IMR-90 (cell line): ENCODE measurements around the gene SOX5. TPM values are rescaled to one million over a fixed set of nuclear protein-coding genes. Genes with fewer than 3 reads are reported as not detected.

Experiments
- ATAC-seq: fragments of 200-7000 bp; cut with Tn5 transposase; 2 replicates; pipeline ENCODE4 v1.9.1; 2020; ENCODE audit warnings: low read depth, mild to moderate bottlenecking, moderate library complexity
- BruUV-seq: library from RNA; stranded (reverse); fragments of 400-500 nt; replicated peaks from 2 replicates; lab custom pipeline; 2021; lab: Mats Ljungman, UMichigan
- CTCF ChIA-PET: fragments of 300-600 bp; formaldehyde crosslinking; extraction: SDS; loops from one replicate; lab custom pipeline; 2021; ENCODE audit warnings: antibody characterized with exemption; lab: Yijun Ruan, JAX
- POLR2A ChIA-PET: fragments of 300-600 bp; sonication (Branson Sonifier 250); formaldehyde crosslinking; loops from one replicate; lab custom pipeline; 2022; ENCODE audit warnings: antibody characterized with exemption; ENCODE audit not compliant: unreplicated experiment; lab: Charles Lee
- DNase-seq: peaks from one replicate; pipeline ENCODE4 v3.0.0; 2013
- H2AFZ ChIP-seq: replicated peaks from 2 replicates; pipeline ENCODE3; 2013; ENCODE audit warnings: low read length, mild to moderate bottlenecking; ENCODE audit not compliant: poor library complexity
- H2AK5ac ChIP-seq: 2 replicates; pipeline ENCODE4 v1.6.1; 2013; ENCODE audit warnings: low read depth, low read length, inconsistent platforms
- H2AK9ac ChIP-seq: replicated peaks from 2 replicates; pipeline ENCODE3; 2013; ENCODE audit warnings: mild to moderate bottlenecking, low read depth, low read length, moderate library complexity; ENCODE audit not compliant: poor library complexity
- H2BK120ac ChIP-seq: 2 replicates; pipeline ENCODE4 v1.6.1; 2013; ENCODE audit warnings: low read depth, low read length, inconsistent platforms
- H2BK15ac ChIP-seq: 3 replicates; pipeline ENCODE4 v1.6.1; 2013; ENCODE audit warnings: low read depth, low read length, inconsistent platforms
- H2BK20ac ChIP-seq: 2 replicates; pipeline ENCODE4 v1.6.1; 2013; ENCODE audit warnings: low read depth, mild to moderate bottlenecking, inconsistent platforms, low read length, moderate library complexity
- H2BK5ac ChIP-seq: 2 replicates; pipeline ENCODE4 v1.6.1; 2013; ENCODE audit warnings: mild to moderate bottlenecking, low read depth, low read length, inconsistent platforms; ENCODE audit not compliant: poor library complexity, severe bottlenecking
- H3K14ac ChIP-seq: replicated peaks from 2 replicates; pipeline ENCODE4 v1.6.1; 2013; ENCODE audit warnings: low read depth, low read length, inconsistent platforms
- H3K18ac ChIP-seq: 2 replicates; pipeline ENCODE4 v1.6.1; 2013; ENCODE audit warnings: low read depth, low read length, control low read depth
- H3K23ac ChIP-seq: 2 replicates; pipeline ENCODE4 v1.6.1; 2013; ENCODE audit warnings: low read depth, low read length, inconsistent platforms
- H3K27ac ChIP-seq: 2 replicates; pipeline ENCODE4 v1.5.1; 2013; ENCODE audit warnings: mild to moderate bottlenecking, control low read depth, low read length; ENCODE audit not compliant: insufficient read depth
- H3K27me3 ChIP-seq: 2 replicates; pipeline ENCODE4 v1.6.1; 2013; ENCODE audit warnings: low read length; ENCODE audit not compliant: control insufficient read depth, insufficient read depth
- H3K36me3 ChIP-seq: 2 replicates; pipeline ENCODE4 v1.6.1; 2013; ENCODE audit warnings: low read length, mixed read lengths; ENCODE audit not compliant: control insufficient read depth, insufficient read depth
- H3K4ac ChIP-seq: 2 replicates; pipeline ENCODE4 v1.6.1; 2013; ENCODE audit warnings: low read depth, low read length, inconsistent platforms
- H3K4me1 ChIP-seq: 2 replicates; pipeline ENCODE4 v1.6.1; 2013; ENCODE audit warnings: low read length, mixed read lengths; ENCODE audit not compliant: control insufficient read depth, insufficient read depth
- H3K4me2 ChIP-seq: 2 replicates; pipeline ENCODE4 v1.6.1; 2013; ENCODE audit warnings: low read depth, mild to moderate bottlenecking, control low read depth, low read length, moderate library complexity
- H3K4me3 ChIP-seq: 2 replicates; pipeline ENCODE4 v1.5.1; 2013; ENCODE audit warnings: low read depth, mild to moderate bottlenecking, control low read depth, low read length, moderate library complexity; ENCODE audit not compliant: insufficient read depth
- H3K56ac ChIP-seq: 2 replicates; pipeline ENCODE4 v1.6.1; 2013; ENCODE audit warnings: low read length, inconsistent platforms; ENCODE audit not compliant: insufficient read depth; ENCODE audit errors: extremely low read depth
- H3K79me1 ChIP-seq, 2 experiments: 2 replicates each; pipeline ENCODE4 v1.6.1; 2013; ENCODE audit warnings: low read length in 2 of 2, inconsistent platforms in 1 of 2, low read depth in 1 of 2
- H3K9ac ChIP-seq: 2 replicates; pipeline ENCODE4 v1.6.1; 2013; ENCODE audit warnings: low read depth, low read length, control low read depth
- H3K9me1 ChIP-seq: 2 replicates; pipeline ENCODE4 v1.6.1; 2013; ENCODE audit warnings: low read length, inconsistent platforms; ENCODE audit not compliant: insufficient read depth
- H3K9me3 ChIP-seq: 2 replicates; pipeline ENCODE4 v1.6.1; 2013; ENCODE audit warnings: low read length; ENCODE audit not compliant: control insufficient read depth, insufficient read depth
- H4K20me1 ChIP-seq: 2 replicates; pipeline ENCODE4 v1.6.1; 2013; ENCODE audit warnings: low read length, inconsistent platforms; ENCODE audit not compliant: insufficient read depth
- H4K5ac ChIP-seq: 2 replicates; pipeline ENCODE4 v1.6.1; 2013; ENCODE audit warnings: mild to moderate bottlenecking, low read depth, low read length, control low read depth
- H4K8ac ChIP-seq, 2 experiments: 2 replicates each; pipeline ENCODE4 v1.6.1; 2013; ENCODE audit warnings: low read depth in 2 of 2, low read length in 2 of 2, control low read depth in 1 of 2, inconsistent platforms in 1 of 2
- H4K91ac ChIP-seq: 2 replicates; pipeline ENCODE4 v1.6.1; 2013; ENCODE audit warnings: low read depth, low read length, inconsistent platforms; ENCODE audit not compliant: insufficient read depth
- CEBPB ChIP-seq: IDR thresholded peaks from 2 replicates; pipeline ENCODE4 v1.6.1; 2012; ENCODE audit warnings: low read depth, low read length, improper control_type of control experiment
- CHD1 ChIP-seq: IDR thresholded peaks from 2 replicates; pipeline ENCODE4 v1.6.1; 2012; ENCODE audit warnings: low read depth, low read length, improper control_type of control experiment
- FOS ChIP-seq: fragments of 150-350 bp; IDR thresholded peaks from 2 replicates; pipeline ENCODE4 v1.6.1; 2016; ENCODE audit warnings: low read depth, low read length
- MAFK ChIP-seq: IDR thresholded peaks from 2 replicates; pipeline ENCODE4 v1.6.1; 2012; ENCODE audit warnings: low read depth, low read length, improper control_type of control experiment
- MAZ ChIP-seq: IDR thresholded peaks from 2 replicates; pipeline ENCODE4 v1.6.1; 2012; ENCODE audit warnings: low read depth, mild to moderate bottlenecking, low read length, improper control_type of control experiment, moderate library complexity, borderline replicate concordance
- MXI1 ChIP-seq: IDR thresholded peaks from 2 replicates; pipeline ENCODE4 v1.6.1; 2012; ENCODE audit warnings: low read depth, mild to moderate bottlenecking, low read length, moderate library complexity, borderline replicate concordance
- POLR2A ChIP-seq: IDR thresholded peaks from 2 replicates; pipeline ENCODE4 v1.6.1; 2012; ENCODE audit warnings: mild to moderate bottlenecking, low read depth, low read length
- RCOR1 ChIP-seq: IDR thresholded peaks from 2 replicates; pipeline ENCODE4 v1.6.1; 2012; ENCODE audit warnings: mild to moderate bottlenecking, low read length, improper control_type of control experiment; ENCODE audit not compliant: insufficient replicate concordance
- RFX5 ChIP-seq: IDR thresholded peaks from 2 replicates; pipeline ENCODE4 v1.8.0; 2012; ENCODE audit warnings: low read depth, mild to moderate bottlenecking, low read length, moderate library complexity
- SMC3 ChIP-seq: fragments of 150-350 bp; IDR thresholded peaks from 2 replicates; pipeline ENCODE4 v1.6.1; 2016; ENCODE audit warnings: low read depth, mild to moderate bottlenecking, antibody characterized with exemption, low read length, moderate library complexity
- WGBS, 2 experiments: methylation state at CpG; one replicate each; pipeline versions ENCODE4 v1.1.5 to v1.1.7; 2013; ENCODE audit warnings: missing lambda C conversion rate in 2 of 2; ENCODE audit not compliant: insufficient read length in 1 of 2; ENCODE audit errors: extremely low coverage in 2 of 2; 5-methylcytosine and 5-hydroxymethylcytosine counted together
- dilution Hi-C: fragments of 300-500 bp; cut with HindIII; formaldehyde crosslinking; loops from one replicate; pipeline ENCODE4 v1.14.3; 2018; ENCODE audit warnings: low sequenced_read_pairs; ENCODE audit not compliant: unreplicated experiment
- in situ Hi-C: fragments of 300-500 bp; cut with MboI; formaldehyde crosslinking; loops from 3 replicates; pipeline ENCODE4 v1.14.3; 2019; ENCODE audit warnings: low sequenced_read_pairs, inconsistent platforms, mixed read lengths
- intact Hi-C: fragments of 100-400 bp; cut with micrococcal nuclease; formaldehyde crosslinking; loops from 2 replicates; pipeline ENCODE4 v1.10.0; 2022
- polyA plus RNA-seq, 3 experiments: library from polyadenylated mRNA; depleted of rRNA; stranded (reverse); fragments of >200 nt; gene quantifications; 2 replicates each; pipeline ENCODE4 v1.2.3, GENCODE V29; 2012; ENCODE audit warnings: low replicate concordance in 1 of 3
- total RNA-seq: library from RNA; depleted of rRNA; stranded (reverse); fragments of >200 nt; gene quantifications from 2 replicates; pipeline ENCODE4 v1.2.3, GENCODE V29; 2012
- TF ChIP-seq, protein P1 (sequence below): fragments of 150-350 bp; IDR thresholded peaks from 2 replicates; pipeline ENCODE4 v1.6.1; 2016; ENCODE audit warnings: low read depth, mild to moderate bottlenecking, low read length, moderate library complexity, borderline replicate concordance
- TF ChIP-seq, protein P2 (sequence below): conservative IDR thresholded peaks from 2 replicates; pipeline ENCODE4 v1.5.1; 2012; ENCODE audit warnings: mild to moderate bottlenecking, low read depth, low read length, improper control_type of control experiment

SOX5 gene
- total and polyA plus RNA-seq, 2 of the 4 experiments (the other 2 are of a cell fraction) = 1.1 to 13.1 TPM

DNA sequence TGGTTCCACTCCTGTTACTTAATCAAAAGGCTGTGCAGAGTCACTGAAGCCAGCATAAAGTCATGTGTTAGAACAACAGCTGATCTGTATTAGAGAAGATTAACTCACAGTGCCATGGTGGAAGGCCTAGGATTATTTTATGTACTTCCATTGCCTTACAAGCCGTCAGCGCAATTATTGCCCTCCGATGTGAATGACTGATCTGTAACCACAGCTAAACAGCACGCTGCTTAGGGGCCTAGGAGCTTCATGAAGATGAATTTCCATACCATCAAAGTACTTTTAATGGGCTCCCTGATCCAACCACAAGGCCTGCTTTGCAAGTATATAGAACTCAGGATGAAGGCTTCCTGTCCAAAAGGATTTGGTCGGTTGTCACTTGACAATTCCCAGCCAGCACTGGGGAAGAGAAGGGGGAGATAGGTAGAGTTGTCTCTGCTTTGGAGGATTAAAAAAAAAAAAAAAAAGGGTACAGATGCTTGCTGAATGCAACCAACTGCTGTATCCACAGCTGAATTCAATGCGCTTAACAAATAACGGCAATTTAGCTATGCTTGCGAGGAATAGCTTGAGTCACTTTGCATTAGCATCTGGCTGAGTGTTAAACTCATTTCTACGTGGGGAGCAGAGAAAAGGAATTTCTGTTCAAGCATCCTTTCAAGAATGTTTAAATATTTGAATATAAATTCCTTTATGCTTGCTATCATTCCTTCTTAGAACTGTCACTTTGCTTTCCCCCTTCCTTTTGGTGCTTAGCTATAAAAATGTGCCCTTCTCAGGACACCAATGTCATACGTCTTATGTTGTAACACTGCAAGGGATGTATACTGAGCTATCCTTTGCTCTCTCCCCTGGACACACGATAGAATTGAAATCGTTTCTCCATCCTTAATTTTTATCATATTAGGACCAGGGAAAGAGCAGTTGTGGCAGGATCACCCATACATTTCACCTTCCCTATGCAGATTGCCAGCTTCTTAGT lies 387.8 kb downstream of the SOX5 start:
- TF ChIP-seq CEBPB = no peak
- TF ChIP-seq FOS = no peak
- no peak for TF ChIP-seq CHD1
- TF ChIP-seq RFX5 = no peak
- no peak for TF ChIP-seq MAFK
- TF ChIP-seq, protein P1, sequence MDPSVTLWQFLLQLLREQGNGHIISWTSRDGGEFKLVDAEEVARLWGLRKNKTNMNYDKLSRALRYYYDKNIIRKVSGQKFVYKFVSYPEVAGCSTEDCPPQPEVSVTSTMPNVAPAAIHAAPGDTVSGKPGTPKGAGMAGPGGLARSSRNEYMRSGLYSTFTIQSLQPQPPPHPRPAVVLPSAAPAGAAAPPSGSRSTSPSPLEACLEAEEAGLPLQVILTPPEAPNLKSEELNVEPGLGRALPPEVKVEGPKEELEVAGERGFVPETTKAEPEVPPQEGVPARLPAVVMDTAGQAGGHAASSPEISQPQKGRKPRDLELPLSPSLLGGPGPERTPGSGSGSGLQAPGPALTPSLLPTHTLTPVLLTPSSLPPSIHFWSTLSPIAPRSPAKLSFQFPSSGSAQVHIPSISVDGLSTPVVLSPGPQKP = no peak
- TF ChIP-seq RCOR1 = no peak
- no peak for TF ChIP-seq MXI1
- TF ChIP-seq MAZ = no peak
- no peak for TF ChIP-seq SMC3
- TF ChIP-seq, protein P2, sequence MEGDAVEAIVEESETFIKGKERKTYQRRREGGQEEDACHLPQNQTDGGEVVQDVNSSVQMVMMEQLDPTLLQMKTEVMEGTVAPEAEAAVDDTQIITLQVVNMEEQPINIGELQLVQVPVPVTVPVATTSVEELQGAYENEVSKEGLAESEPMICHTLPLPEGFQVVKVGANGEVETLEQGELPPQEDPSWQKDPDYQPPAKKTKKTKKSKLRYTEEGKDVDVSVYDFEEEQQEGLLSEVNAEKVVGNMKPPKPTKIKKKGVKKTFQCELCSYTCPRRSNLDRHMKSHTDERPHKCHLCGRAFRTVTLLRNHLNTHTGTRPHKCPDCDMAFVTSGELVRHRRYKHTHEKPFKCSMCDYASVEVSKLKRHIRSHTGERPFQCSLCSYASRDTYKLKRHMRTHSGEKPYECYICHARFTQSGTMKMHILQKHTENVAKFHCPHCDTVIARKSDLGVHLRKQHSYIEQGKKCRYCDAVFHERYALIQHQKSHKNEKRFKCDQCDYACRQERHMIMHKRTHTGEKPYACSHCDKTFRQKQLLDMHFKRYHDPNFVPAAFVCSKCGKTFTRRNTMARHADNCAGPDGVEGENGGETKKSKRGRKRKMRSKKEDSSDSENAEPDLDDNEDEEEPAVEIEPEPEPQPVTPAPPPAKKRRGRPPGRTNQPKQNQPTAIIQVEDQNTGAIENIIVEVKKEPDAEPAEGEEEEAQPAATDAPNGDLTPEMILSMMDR = no peak
- TF ChIP-seq POLR2A = no peak
- Histone ChIP-seq H2BK20ac (no peak overlapping the region), H4K5ac (no peak overlapping the region), H3K27ac (no peak overlapping the region), H3K56ac (no peak overlapping the region), H2BK15ac (no peak overlapping the region), H3K27me3 (no peaks in the 10 kb centered on the region), H3K18ac (no peak overlapping the region), H3K14ac (no peak overlapping the region), H3K4me1 (no peaks in the 10 kb centered on the region), H3K4ac (no peak overlapping the region), H2AFZ (no peak overlapping the region), H2BK120ac (no peak overlapping the region), H3K23ac (no peak overlapping the region), H4K8ac (no peak overlapping the region), H3K4me3 (no peak overlapping the region), H2BK5ac (no peak overlapping the region), H2AK9ac (no peak overlapping the region), H3K9me3 (no peaks in the 10 kb centered on the region), H3K4me2 (no peak overlapping the region), H4K20me1 (no peaks in the 10 kb centered on the region), H3K79me1 (no peaks in the 10 kb centered on the region), H3K9me1 (no peaks in the 10 kb centered on the region), H2AK5ac (no peak overlapping the region), H3K36me3 (no peaks in the 10 kb centered on the region), H3K9ac (no peak overlapping the region), H4K91ac (no peak overlapping the region)
- DNase-seq (peak; percentile 4), ATAC-seq (peak; percentile 49)
- 90% methylated on average over 2 of the region's 12 CpGs; no CpG with 5 or more reads in 1 of the 2 experiments for WGBS, 2 experiments
- intact Hi-C loops = no loop called here
- POLR2A ChIA-PET = no interaction called here
- CTCF ChIA-PET = interaction anchor here (0.6 to 0.9 kb wide), 2 partner anchors 11 to 14 kb away, joined by 3 to 4 read pairs; no protein-coding TSS in a partner anchor
- dilution Hi-C loops = no loop called here
- in situ Hi-C loops = no loop called here
- no TSS peak for BruUV-seq
